Mononuclear cell (primary cell): Measurements from ENCODE around the gene VOPP1. TPM values are rescaled to one million over a fixed set of nuclear protein-coding genes. Genes with fewer than 3 reads are reported as not detected.

Experiments used
- H3K27me3 ChIP-seq: 2 replicates; pipeline ENCODE4 v1.6.0; 2011; ENCODE audit warnings: low read length, control low read depth; ENCODE audit not compliant: insufficient read depth
- H3K4me1 ChIP-seq: 2 replicates; pipeline ENCODE4 v1.5.1; 2011; ENCODE audit warnings: mild to moderate bottlenecking, low read length, control low read depth; ENCODE audit not compliant: insufficient read depth
- H3K4me3 ChIP-seq: 2 replicates; pipeline ENCODE4 v1.5.1; 2011; ENCODE audit warnings: mild to moderate bottlenecking, low read length, moderate library complexity
- H3K9me3 ChIP-seq: 2 replicates; pipeline ENCODE4 v1.5.1; 2011; ENCODE audit warnings: low read depth, mild to moderate bottlenecking, control low read depth, low read length
- total RNA-seq: library from RNA; depleted of rRNA; stranded (reverse); fragments of >200 nt; gene quantifications from one replicate; pipeline ENCODE4 v1.2.3, GENCODE V29; 2012

VOPP1 gene
- total RNA-seq, 1 donor = 72.1 TPM

- H3K27me3 ChIP-seq = no peaks in the 10 kb centered on the region
- no peaks in the 10 kb centered on the region for H3K9me3 ChIP-seq
- H3K4me3 ChIP-seq = no peak overlapping the region
- peaks cover 66% of the 10 kb centered on the region for H3K4me1 ChIP-seq
These were observed 19.8 kb downstream of the VOPP1 start for GRCh38 chr7:55552320-55553023.

DNA sequence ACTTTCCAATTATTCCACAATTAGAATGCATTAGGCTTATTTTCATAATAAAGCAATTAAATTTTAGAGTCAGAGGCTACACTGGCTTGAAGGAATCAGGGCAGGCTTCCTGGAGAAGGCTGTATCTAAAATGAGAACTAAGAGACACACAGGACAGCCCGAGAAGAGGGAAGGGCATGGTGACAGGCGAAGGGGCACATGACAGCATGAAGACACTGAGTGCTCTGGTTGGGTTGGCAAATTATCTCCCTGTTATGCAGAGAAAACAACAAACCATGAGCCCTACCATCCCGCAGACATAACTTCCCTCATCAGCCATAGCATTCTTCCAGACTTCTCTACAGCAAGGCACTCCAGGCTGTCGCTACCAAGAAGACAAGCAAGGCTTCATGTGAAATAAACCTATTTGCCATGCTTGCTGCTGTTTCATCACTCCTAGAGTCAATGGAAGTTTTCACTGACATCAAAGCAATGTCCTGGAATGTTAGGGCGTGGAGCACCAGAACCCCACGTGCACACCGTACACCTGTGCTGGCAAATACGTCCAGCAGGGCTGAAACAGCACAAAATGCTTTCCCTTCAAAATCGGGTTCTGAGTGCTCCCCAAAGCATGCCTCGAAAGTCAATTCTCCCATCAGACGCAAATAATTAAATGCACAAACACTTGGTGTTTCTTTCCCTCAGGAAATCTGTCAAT lies 21.3 kb downstream of the VOPP1 start:
- no peaks in the 10 kb centered on the region for H3K9me3 ChIP-seq
- H3K27me3 ChIP-seq = no peaks in the 10 kb centered on the region
- no peak overlapping the region for H3K4me3 ChIP-seq
- H3K4me1 ChIP-seq = peaks cover 66% of the 10 kb centered on the region

DNA sequence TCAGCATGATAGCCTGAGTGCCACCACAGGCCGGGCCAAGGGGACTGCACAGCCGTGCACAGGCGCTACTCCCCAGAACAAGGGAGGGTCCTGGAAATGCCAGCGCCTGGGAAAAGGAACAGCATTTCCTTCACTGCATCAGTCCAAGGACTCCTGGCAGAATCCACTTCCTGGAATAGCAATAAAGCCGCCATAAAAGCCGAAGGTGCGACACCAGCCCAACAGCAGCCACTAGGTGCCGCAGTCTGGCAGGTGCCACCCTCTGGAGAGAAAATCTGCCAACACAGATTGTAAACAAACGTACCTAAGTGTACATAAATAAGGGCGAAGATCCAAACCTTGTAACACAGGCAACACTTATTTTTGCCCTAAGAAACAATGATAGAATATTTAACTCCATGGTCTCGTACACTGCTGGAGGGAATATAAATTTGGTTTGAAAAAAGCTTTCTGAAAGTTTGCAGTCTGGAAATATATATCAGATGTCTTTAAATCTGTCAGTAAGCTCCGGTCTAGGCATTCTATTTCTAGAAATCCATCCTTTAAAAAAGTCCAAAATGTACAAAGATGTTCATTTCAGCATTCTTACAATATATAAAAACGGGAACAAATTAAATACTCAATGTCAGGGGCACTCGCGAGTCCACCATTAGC lies 22.2 kb downstream of the VOPP1 start:
- Histone ChIP-seq H3K27me3 (no peaks in the 10 kb centered on the region), H3K4me3 (no peak overlapping the region), H3K9me3 (no peaks in the 10 kb centered on the region), H3K4me1 (peaks cover 65% of the 10 kb centered on the region)

- H3K27me3 ChIP-seq = no peaks in the 10 kb centered on the region
- H3K9me3 ChIP-seq = no peaks in the 10 kb centered on the region
- peaks cover 65% of the 10 kb centered on the region for H3K4me1 ChIP-seq
- no peak overlapping the region for H3K4me3 ChIP-seq
These were observed 22.8 kb downstream of the VOPP1 start for GRCh38 chr7:55549457-55549856.

DNA sequence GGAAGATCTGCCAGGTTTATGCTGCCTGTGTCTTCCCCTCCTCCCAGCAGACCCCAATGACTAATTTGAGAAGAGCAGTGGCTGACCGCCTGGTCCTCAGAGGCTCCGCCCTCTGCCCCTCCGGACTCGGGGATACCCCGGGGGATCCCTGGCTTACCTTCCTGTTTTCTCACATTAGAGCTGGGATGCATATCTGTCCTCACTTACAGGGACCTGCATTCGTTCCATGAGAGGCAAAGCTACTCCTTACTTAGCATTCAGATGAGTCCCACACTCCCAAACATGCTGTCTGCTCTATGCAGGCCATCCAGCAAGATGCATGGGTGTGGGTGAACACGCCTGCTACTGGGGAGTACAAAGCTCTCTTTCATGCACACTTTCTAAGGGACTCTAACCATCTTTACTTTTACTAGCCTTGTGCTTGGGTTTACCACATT lies 24.0 kb downstream of the VOPP1 start:
- H3K27me3 ChIP-seq = no peaks in the 10 kb centered on the region
- no peak overlapping the region for H3K4me3 ChIP-seq
- peaks cover 54% of the 10 kb centered on the region for H3K4me1 ChIP-seq
- H3K9me3 ChIP-seq = no peaks in the 10 kb centered on the region

DNA sequence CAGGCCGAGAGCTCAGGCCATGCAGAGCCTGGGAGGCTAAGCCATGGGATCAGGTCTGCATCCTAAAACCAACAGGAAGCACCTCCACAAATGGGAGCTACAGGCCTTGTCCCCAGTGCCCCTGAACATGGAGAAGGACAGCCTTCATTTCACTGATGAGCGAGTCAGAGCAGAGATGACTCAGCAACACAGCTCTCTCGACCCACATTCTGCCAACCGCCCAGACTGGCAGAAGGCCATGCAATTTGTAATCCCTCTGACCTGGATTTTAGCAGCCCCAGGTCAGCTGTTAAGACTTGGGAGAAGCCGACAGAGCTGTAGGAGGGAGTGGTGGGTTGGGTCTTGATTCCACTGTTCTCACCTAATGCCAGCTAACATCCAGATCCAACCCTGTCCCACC lies 25.5 kb downstream of the VOPP1 start:
- Histone ChIP-seq H3K4me3 (no peak overlapping the region), H3K4me1 (peaks cover 39% of the 10 kb centered on the region), H3K9me3 (no peaks in the 10 kb centered on the region), H3K27me3 (no peaks in the 10 kb centered on the region)

DNA sequence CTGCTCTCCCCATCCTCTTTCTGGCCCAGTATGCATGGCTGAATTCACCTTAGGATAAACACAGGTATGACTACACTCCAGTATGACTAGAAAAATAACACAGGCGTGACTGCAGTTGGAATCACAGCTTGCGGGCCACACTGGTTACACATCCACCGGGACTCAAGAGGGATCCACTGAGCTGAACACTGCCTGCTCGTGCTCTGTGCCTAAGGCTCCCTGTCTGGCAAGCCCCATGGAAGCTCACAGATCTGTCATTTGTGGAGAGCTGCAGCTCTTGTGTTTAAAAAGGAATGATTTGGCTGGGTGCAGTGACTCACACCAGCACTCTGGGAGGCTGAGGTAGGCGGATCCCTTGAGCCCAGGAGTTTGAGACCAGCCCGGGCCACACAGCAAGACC lies 26.8 kb downstream of the VOPP1 start:
- Histone ChIP-seq H3K4me3 (no peak overlapping the region), H3K4me1 (peaks cover 28% of the 10 kb centered on the region), H3K27me3 (no peaks in the 10 kb centered on the region)

GRCh38 chr7:55540226-55540858 lies 32.0 kb downstream of the VOPP1 start:
- no peak overlapping the region for H3K4me3 ChIP-seq
- H3K9me3 ChIP-seq = no peaks in the 10 kb centered on the region
- no peaks in the 10 kb centered on the region for H3K27me3 ChIP-seq
- H3K4me1 ChIP-seq = peaks cover 38% of the 10 kb centered on the region

More for the DNA sequence above, 26.8 kb downstream of the VOPP1 start:
- H3K9me3 ChIP-seq = no peaks in the 10 kb centered on the region

GRCh38 chr7:55539380-55539779 lies 32.9 kb downstream of the VOPP1 start:
- H3K9me3 ChIP-seq = no peaks in the 10 kb centered on the region
- no peak overlapping the region for H3K4me3 ChIP-seq
- H3K27me3 ChIP-seq = no peaks in the 10 kb centered on the region
- H3K4me1 ChIP-seq = peaks cover 47% of the 10 kb centered on the region

DNA sequence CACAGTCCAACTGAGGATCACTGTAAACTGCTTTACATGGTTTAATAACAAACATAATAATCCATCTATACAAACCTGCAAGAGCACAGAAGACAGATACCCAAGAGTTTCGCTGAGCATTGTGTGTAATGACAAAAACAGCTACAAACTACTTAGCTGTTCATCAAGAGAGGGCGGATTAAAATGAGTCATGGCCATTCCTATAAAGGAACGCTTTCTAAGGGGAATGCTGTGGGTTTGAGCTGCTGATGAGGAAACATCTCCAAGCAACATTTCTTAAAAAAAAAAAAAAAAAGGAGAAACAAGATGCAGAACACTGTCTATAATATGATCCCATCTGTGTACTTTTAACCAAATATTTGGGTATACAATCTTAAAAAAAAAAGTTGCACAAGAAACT lies 33.8 kb downstream of the VOPP1 start:
- H3K4me3 ChIP-seq = no peak overlapping the region
- peaks cover 56% of the 10 kb centered on the region for H3K4me1 ChIP-seq
- no peaks in the 10 kb centered on the region for H3K27me3 ChIP-seq
- no peaks in the 10 kb centered on the region for H3K9me3 ChIP-seq

- no peaks in the 10 kb centered on the region for H3K27me3 ChIP-seq
- H3K4me1 ChIP-seq = peaks cover 66% of the 10 kb centered on the region
- no peaks in the 10 kb centered on the region for H3K9me3 ChIP-seq
- no peak overlapping the region for H3K4me3 ChIP-seq
These were observed 34.8 kb downstream of the VOPP1 start for GRCh38 chr7:55537458-55537990.

- Histone ChIP-seq H3K27me3 (no peaks in the 10 kb centered on the region), H3K4me3 (no peak overlapping the region), H3K4me1 (peaks cover 73% of the 10 kb centered on the region), H3K9me3 (no peaks in the 10 kb centered on the region)
These were observed 35.5 kb downstream of the VOPP1 start for GRCh38 chr7:55536619-55537457.

- Histone ChIP-seq H3K27me3 (no peaks in the 10 kb centered on the region), H3K4me1 (peaks cover 81% of the 10 kb centered on the region), H3K4me3 (no peak overlapping the region), H3K9me3 (no peaks in the 10 kb centered on the region)
These were observed 36.7 kb downstream of the VOPP1 start for GRCh38 chr7:55535617-55536016.

GRCh38 chr7:55534916-55535590 lies 37.2 kb downstream of the VOPP1 start:
- H3K9me3 ChIP-seq = no peaks in the 10 kb centered on the region
- no peak overlapping the region for H3K4me3 ChIP-seq
- peaks cover 82% of the 10 kb centered on the region for H3K4me1 ChIP-seq
- H3K27me3 ChIP-seq = no peaks in the 10 kb centered on the region
